22Rv1 (cell line): ENCODE data around the gene NDUFB7.
"Not testable (repeated sequence)": the region's sequence is repeated elsewhere in the genome, so short reads cannot be mapped to it uniquely, and the experiment has no call there.

Experiments used
- CTCF ChIP-seq: fragments of 450-650 bp; IDR thresholded peaks from 2 replicates; pipeline ENCODE4 v1.5.1; 2017; ENCODE audit warnings: mild to moderate bottlenecking
- ZFX ChIP-seq: fragments of 450-650 bp; IDR thresholded peaks from 2 replicates; pipeline ENCODE4 v1.6.1; 2017; ENCODE audit warnings: antibody characterized with exemption, borderline replicate concordance

GRCh38 chr19:14613399-14614098 is 41.7 kb upstream of the NDUFB7 start:
- not testable (repeated sequence) for TF ChIP-seq CTCF, ZFX
